HEK293 (cell line): ENCODE data around the gene CENPS.

Experiments used
- CTCF ChIA-PET: fragments of 350-600 bp; formaldehyde crosslinking; extraction: SDS; loops from one replicate; lab custom pipeline; 2021; ENCODE audit warnings: antibody characterized with exemption; lab: Yijun Ruan, JAX
- POLR2A ChIA-PET: fragments of 300-600 bp; formaldehyde crosslinking; extraction: SDS; loops from one replicate; lab custom pipeline; 2020; ENCODE audit warnings: antibody characterized with exemption, inconsistent platforms; lab: Yijun Ruan, JAX
- H3K27ac ChIP-seq: fragments of 200-500 bp; sonication (Bioruptor generic); 2 replicates; pipeline ENCODE4 v1.5.1; 2014; ENCODE audit warnings: low read depth, low read length, control low read depth, inconsistent platforms; ENCODE audit errors: extremely low read depth
- H3K36me3 ChIP-seq, 2 experiments: fragments of 200-500 bp in 1 of 2; sonication (Bioruptor generic) in 1 of 2; 1 replicate in 1 of 2; 2 replicates in 1 of 2; pipeline ENCODE4 v1.5.1; 2014 to 2017; ENCODE audit warnings: inconsistent platforms in 2 of 2, low read length in 2 of 2; ENCODE audit not compliant: control insufficient read depth in 2 of 2, insufficient read depth in 1 of 2
- H3K4me1 ChIP-seq: fragments of 200-500 bp; sonication (Bioruptor generic); 2 replicates; pipeline ENCODE4 v1.5.1; 2014; ENCODE audit warnings: mild to moderate bottlenecking, low read length, inconsistent platforms; ENCODE audit not compliant: control insufficient read depth, insufficient read depth
- H3K4me3 ChIP-seq: 2 replicates; pipeline ENCODE4 v1.5.1; 2011; ENCODE audit warnings: low read depth, mild to moderate bottlenecking, control low read depth, low read length, moderate library complexity
- H3K9me3 ChIP-seq: fragments of 200-500 bp; sonication (Bioruptor generic); 2 replicates; pipeline ENCODE4 v1.5.1; 2014; ENCODE audit warnings: low read depth, low read length, inconsistent platforms; ENCODE audit not compliant: control insufficient read depth, insufficient read depth
- MEIS1 ChIP-seq: sonication (generic); formaldehyde crosslinking; IDR thresholded peaks from 2 replicates; pipeline ENCODE4 v1.8.1; 2022; ENCODE audit warnings: missing genetic modification reagents, mild to moderate bottlenecking, borderline replicate concordance
- MYNN ChIP-seq: fragments of 450-650 bp; formaldehyde crosslinking; IDR thresholded peaks from 2 replicates; pipeline ENCODE4 v1.5.1; 2016; ENCODE audit warnings: missing biosample characterization, missing genetic modification characterization, borderline replicate concordance
- MZF1 ChIP-seq: fragments of 450-650 bp; formaldehyde crosslinking; IDR thresholded peaks from 2 replicates; pipeline ENCODE4 v1.5.1; 2017; ENCODE audit warnings: missing biosample characterization, missing genetic modification characterization, borderline replicate concordance
- TSHZ1 ChIP-seq: fragments of 450-650 bp; formaldehyde crosslinking; IDR thresholded peaks from 2 replicates; pipeline ENCODE4 v1.5.1; 2016; ENCODE audit warnings: missing biosample characterization, missing genetic modification characterization, borderline replicate concordance
- ZBTB44 ChIP-seq: fragments of 450-650 bp; IDR thresholded peaks from 2 replicates; pipeline ENCODE4 v1.5.1; 2018; ENCODE audit warnings: missing biosample characterization, mild to moderate bottlenecking, missing genetic modification characterization
- ZBTB8A ChIP-seq: fragments of 450-650 bp; formaldehyde crosslinking; IDR thresholded peaks from 2 replicates; pipeline ENCODE4 v1.5.1; 2016; ENCODE audit warnings: missing biosample characterization, missing genetic modification characterization
- ZEB2 ChIP-seq: fragments of 450-650 bp; formaldehyde crosslinking; IDR thresholded peaks from 2 replicates; pipeline ENCODE4 v1.5.1; 2016; ENCODE audit warnings: missing biosample characterization, missing genetic modification characterization
- ZFP37 ChIP-seq: fragments of 450-650 bp; formaldehyde crosslinking; IDR thresholded peaks from 2 replicates; pipeline ENCODE4 v1.5.1; 2016; ENCODE audit warnings: missing biosample characterization, missing genetic modification characterization
- ZNF112 ChIP-seq: fragments of 450-650 bp; formaldehyde crosslinking; IDR thresholded peaks from 2 replicates; pipeline ENCODE4 v1.5.0; 2017; ENCODE audit warnings: missing biosample characterization, missing genetic modification characterization
- ZNF16 ChIP-seq: fragments of 450-650 bp; formaldehyde crosslinking; IDR thresholded peaks from 2 replicates; pipeline ENCODE4 v1.5.1; 2016; ENCODE audit warnings: low read depth, missing biosample characterization, missing genetic modification characterization
- ZNF223 ChIP-seq: fragments of 450-650 bp; formaldehyde crosslinking; IDR thresholded peaks from 2 replicates; pipeline ENCODE4 v1.5.1; 2016; ENCODE audit warnings: missing biosample characterization, missing genetic modification characterization
- ZNF335 ChIP-seq: fragments of 450-650 bp; formaldehyde crosslinking; conservative IDR thresholded peaks from 2 replicates; pipeline ENCODE4 v1.5.1; 2016; ENCODE audit warnings: missing biosample characterization, missing genetic modification characterization
- ZNF433 ChIP-seq: fragments of 450-650 bp; formaldehyde crosslinking; IDR thresholded peaks from 2 replicates; pipeline ENCODE4 v1.5.1; 2016; ENCODE audit warnings: missing biosample characterization, missing genetic modification characterization, low read depth
- ZNF600 ChIP-seq: fragments of 450-650 bp; formaldehyde crosslinking; IDR thresholded peaks from 2 replicates; pipeline ENCODE4 v1.5.1; 2016; ENCODE audit warnings: missing biosample characterization, missing genetic modification characterization
- ZNF623 ChIP-seq: fragments of 450-650 bp; formaldehyde crosslinking; IDR thresholded peaks from 2 replicates; pipeline ENCODE4 v1.5.1; 2016; ENCODE audit warnings: missing biosample characterization, missing genetic modification characterization
- ZNF626 ChIP-seq: fragments of 450-650 bp; sonication (Bioruptor Pico); formaldehyde crosslinking; IDR thresholded peaks from 2 replicates; pipeline ENCODE4 v1.5.1; 2018; ENCODE audit warnings: missing biosample characterization, missing genetic modification characterization, inconsistent platforms
- ZNF692 ChIP-seq: fragments of 450-650 bp; formaldehyde crosslinking; IDR thresholded peaks from 2 replicates; pipeline ENCODE4 v1.5.1; 2016; ENCODE audit warnings: missing biosample characterization, missing genetic modification characterization
- TF ChIP-seq, protein P1 (sequence below): fragments of 450-650 bp; formaldehyde crosslinking; IDR thresholded peaks from 2 replicates; pipeline ENCODE4 v1.5.1; 2017; ENCODE audit warnings: missing biosample characterization, missing genetic modification characterization
- TF ChIP-seq, protein P2 (sequence below): fragments of 450-650 bp; formaldehyde crosslinking; IDR thresholded peaks from 2 replicates; pipeline ENCODE4 v1.5.1; 2016; ENCODE audit warnings: missing biosample characterization, missing genetic modification characterization, low read depth

Gene CENPS

GRCh38 chr1:10429868-10430215 is 391 bp upstream of the CENPS start:
- Histone ChIP-seq H3K36me3 (peaks cover 0 to 21% of the 10 kb centered on the region in 2 experiments; a peak in 1 of 3 replicates), H3K9me3 (no peaks in the 10 kb centered on the region), H3K4me1 (no peaks in the 10 kb centered on the region), H3K4me3 (peak overlapping the region; percentile 86), H3K27ac (peak overlapping the region; percentile 85; the same call in 1 of the 2 replicates)
- ChIA-PET POLR2A (interaction anchor here (0.7 to 2.8 kb wide), 4 partner anchors 31 to 1980 kb away, joined by 3 to 10 read pairs (median 6); partner anchors contain the start of gene PGD), CTCF (interaction anchor here (0.6 to 9.3 kb wide), 23 partner anchors 10 to 720 kb away, joined by 3 to 148 read pairs (median 3); partner anchors contain the start of gene PGD)
- TF ChIP-seq, protein P1, sequence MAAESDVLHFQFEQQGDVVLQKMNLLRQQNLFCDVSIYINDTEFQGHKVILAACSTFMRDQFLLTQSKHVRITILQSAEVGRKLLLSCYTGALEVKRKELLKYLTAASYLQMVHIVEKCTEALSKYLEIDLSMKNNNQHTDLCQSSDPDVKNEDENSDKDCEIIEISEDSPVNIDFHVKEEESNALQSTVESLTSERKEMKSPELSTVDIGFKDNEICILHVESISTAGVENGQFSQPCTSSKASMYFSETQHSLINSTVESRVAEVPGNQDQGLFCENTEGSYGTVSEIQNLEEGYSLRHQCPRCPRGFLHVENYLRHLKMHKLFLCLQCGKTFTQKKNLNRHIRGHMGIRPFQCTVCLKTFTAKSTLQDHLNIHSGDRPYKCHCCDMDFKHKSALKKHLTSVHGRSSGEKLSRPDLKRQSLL (tag by site-specific recombination), result no peak
- no peak for TF ChIP-seq MYNN (tag by site-specific recombination)
- 0 out of 2 replicates have a peak, but pooled peaks have one; percentile 45 for TF ChIP-seq ZEB2 (tag by site-specific recombination)
- no peak for TF ChIP-seq MEIS1 (CRISPR knock-in tag)
- TF ChIP-seq ZNF600 (tag by site-specific recombination), result 0 out of 2 replicates have a peak, but pooled peaks have one; percentile 13
- TF ChIP-seq ZNF112, result no peak

DNA sequence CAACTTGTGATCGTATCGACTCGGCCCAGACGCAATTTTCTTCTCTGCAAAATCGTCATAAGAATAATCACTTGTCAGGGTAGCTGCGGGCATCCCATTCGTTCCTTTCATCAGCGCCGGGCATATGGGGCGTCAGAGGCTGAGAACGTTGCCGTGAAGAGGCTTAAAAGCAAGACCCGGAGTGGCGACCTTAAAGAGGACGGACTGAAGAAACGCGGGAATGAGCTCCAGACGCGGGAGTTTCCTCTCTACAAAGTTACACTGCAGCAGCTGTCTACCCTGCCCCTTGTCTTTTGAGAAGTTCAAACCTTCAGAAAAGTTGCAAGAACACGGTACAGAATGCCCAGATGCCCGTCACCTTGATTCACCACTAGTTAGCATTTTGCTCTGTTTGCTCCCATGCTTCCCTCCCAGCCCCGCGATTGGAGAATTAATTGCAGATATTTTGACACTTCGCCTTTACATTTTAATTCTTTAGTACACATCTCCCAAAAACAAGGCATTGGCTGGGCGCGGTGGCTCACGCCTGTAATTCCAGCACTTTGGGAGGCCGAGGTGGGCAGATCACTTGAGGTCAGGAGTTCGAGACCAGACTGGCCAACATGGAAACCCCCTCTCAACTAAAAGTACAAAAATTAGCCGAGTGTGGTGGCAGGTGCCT is 967 bp downstream of the CENPS start:
- H3K4me3 ChIP-seq, result peak overlapping the region; percentile 86
- peaks cover 0 to 27% of the 10 kb centered on the region in 2 experiments; a peak in 1 of 3 replicates for H3K36me3 ChIP-seq
- POLR2A ChIA-PET, result interaction anchor here (0.5 to 2.8 kb wide), 6 partner anchors 10 to 68 kb away, joined by 3 to 10 read pairs (median 6); partner anchors contain the start of gene PGD
- no peaks in the 10 kb centered on the region for H3K4me1 ChIP-seq
- CTCF ChIA-PET, result interaction anchor here (0.7 to 9.3 kb wide), 11 partner anchors 11 to 1793 kb away, joined by 3 to 148 read pairs (median 3); no protein-coding TSS in a partner anchor
- H3K9me3 ChIP-seq, result no peaks in the 10 kb centered on the region
- H3K27ac ChIP-seq, result peak overlapping the region; percentile 85; the same call in 1 of the 2 replicates
- TF ChIP-seq ZNF16 (tag by site-specific recombination) (no peak), MZF1 (tag by site-specific recombination) (no peak), ZNF623 (0 out of 2 replicates have a peak, but pooled peaks have one; percentile 2), ZBTB44 (tag by site-specific recombination) (no peak), ZFP37 (no peak), ZNF335 (tag by site-specific recombination) (peak; percentile 7; the same call in 1 of the 2 replicates), ZNF626 (tag by site-specific recombination) (no peak), TSHZ1 (tag by site-specific recombination) (no peak), ZNF223 (no peak), ZNF692 (tag by site-specific recombination) (no peak), ZNF433 (tag by site-specific recombination) (no peak), ZBTB8A (tag by site-specific recombination) (peak; percentile 36)
- TF ChIP-seq, protein P2, sequence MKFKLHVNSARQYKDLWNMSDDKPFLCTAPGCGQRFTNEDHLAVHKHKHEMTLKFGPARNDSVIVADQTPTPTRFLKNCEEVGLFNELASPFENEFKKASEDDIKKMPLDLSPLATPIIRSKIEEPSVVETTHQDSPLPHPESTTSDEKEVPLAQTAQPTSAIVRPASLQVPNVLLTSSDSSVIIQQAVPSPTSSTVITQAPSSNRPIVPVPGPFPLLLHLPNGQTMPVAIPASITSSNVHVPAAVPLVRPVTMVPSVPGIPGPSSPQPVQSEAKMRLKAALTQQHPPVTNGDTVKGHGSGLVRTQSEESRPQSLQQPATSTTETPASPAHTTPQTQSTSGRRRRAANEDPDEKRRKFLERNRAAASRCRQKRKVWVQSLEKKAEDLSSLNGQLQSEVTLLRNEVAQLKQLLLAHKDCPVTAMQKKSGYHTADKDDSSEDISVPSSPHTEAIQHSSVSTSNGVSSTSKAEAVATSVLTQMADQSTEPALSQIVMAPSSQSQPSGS (tag by site-specific recombination), result no peak
